Measurements from ENCODE around the gene C2orf69.

DNA sequence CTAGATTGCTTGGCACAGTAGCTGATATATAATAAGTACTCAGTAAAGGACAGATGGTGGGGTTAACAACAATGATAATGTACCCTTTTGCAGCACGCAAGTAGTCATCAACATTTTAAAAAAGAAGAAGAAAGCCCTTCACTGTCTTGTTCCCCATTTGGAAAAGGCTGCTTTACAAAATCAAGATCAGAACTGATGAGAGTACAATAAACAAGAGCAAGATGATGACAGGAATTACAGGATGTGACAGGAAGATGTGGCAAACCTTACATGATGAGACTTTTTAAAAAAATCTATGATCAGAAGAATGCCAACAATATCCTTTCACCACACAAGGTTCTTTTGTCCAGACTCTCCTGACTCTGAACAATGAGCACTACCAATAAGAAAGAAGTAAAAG is 35.1 kb downstream of the C2orf69 start:
- no peak for TF ChIP-seq POLR2AphosphoS5 (IDR thresholded peaks at IDR 0.05; ENCODE audit: low read depth, low read length)
- TF ChIP-seq TAF1 (IDR thresholded peaks at IDR 0.05; ENCODE audit: borderline replicate concordance, low read depth, low read length): no peak
